K562 (cell line): ENCODE results near the gene SATB2. TPM values are rescaled to one million over a fixed set of nuclear protein-coding genes. Genes with fewer than 3 reads are reported as not detected.
A peak's percentile ranks its signal among the peaks of the same experiment; 100 is the strongest.

Experiments used
- ARID2 ChIP-seq: fragments of 450-650 bp; IDR thresholded peaks from 2 replicates; pipeline ENCODE4 v1.6.1; 2017; ENCODE audit warnings: antibody characterized with exemption, mild to moderate bottlenecking
- BRD9 ChIP-seq: fragments of 450-650 bp; IDR thresholded peaks from 2 replicates; pipeline ENCODE4 v1.6.1; 2018; ENCODE audit warnings: low read depth; ENCODE audit not compliant: partially characterized antibody
- CHD1 ChIP-seq: fragments of 200-600 bp; sonication (generic); IDR thresholded peaks from one replicate; pipeline ENCODE4 v1.6.1; 2012; ENCODE audit warnings: mild to moderate bottlenecking, moderate library complexity, low read length, inconsistent platforms
- E2F3 ChIP-seq: fragments of 250-450 bp; sonication (Bioruptor Pico); IDR thresholded peaks from 2 replicates; pipeline ENCODE4 v1.4.0; 2020; ENCODE audit warnings: mild to moderate bottlenecking
- FIP1L1 ChIP-seq: fragments of 200-400 bp; formaldehyde crosslinking; IDR thresholded peaks from 2 replicates; pipeline ENCODE4 v1.6.1; 2018; ENCODE audit warnings: mild to moderate bottlenecking, low read depth, low read length; ENCODE audit not compliant: poor library complexity, severe bottlenecking
- GABPB1 ChIP-seq: sonication (generic); formaldehyde crosslinking; IDR thresholded peaks from 2 replicates; pipeline ENCODE4 v1.8.0; 2022; ENCODE audit warnings: mild to moderate bottlenecking, missing genetic modification reagents
- PURB ChIP-seq: sonication (generic); formaldehyde crosslinking; IDR thresholded peaks from 2 replicates; pipeline ENCODE4 v1.9.0; 2021; ENCODE audit warnings: low read depth, mild to moderate bottlenecking, missing genetic modification reagents
- RBBP5 ChIP-seq: fragments of 200-600 bp; sonication (generic); IDR thresholded peaks from 2 replicates; pipeline ENCODE4 v1.6.1; 2012; ENCODE audit warnings: borderline replicate concordance, mild to moderate bottlenecking, low read length, control low read depth, inconsistent platforms; ENCODE audit not compliant: insufficient read depth, poor library complexity, severe bottlenecking
- RCOR1 ChIP-seq, 2 experiments: IDR thresholded peaks; 2 replicates each; pipeline ENCODE4 v1.6.1; 2012; ENCODE audit warnings: low read depth in 2 of 2, low read length in 2 of 2, borderline replicate concordance in 1 of 2, improper control_type of control experiment in 1 of 2
- SIN3A ChIP-seq, 2 experiments: fragments of 150-350 bp in 1 of 2; IDR thresholded peaks; 2 replicates each; pipeline ENCODE4 v1.6.1; 2011 to 2016; ENCODE audit warnings: borderline replicate concordance in 2 of 2, low read depth in 2 of 2, low read length in 2 of 2, mild to moderate bottlenecking in 2 of 2, moderate library complexity in 2 of 2; ENCODE audit not compliant: control insufficient read depth in 1 of 2
- SMARCB1 ChIP-seq: IDR thresholded peaks from 2 replicates; pipeline ENCODE4 v1.6.1; 2011; ENCODE audit warnings: improper control_type of control experiment, low read depth; ENCODE audit not compliant: insufficient read length
- SNRNP70 ChIP-seq: fragments of 200-400 bp; formaldehyde crosslinking; optimal IDR thresholded peaks from 2 replicates; pipeline ENCODE3; 2017; ENCODE audit warnings: low read depth, low read length
- STAT5A ChIP-seq: IDR thresholded peaks from 2 replicates; pipeline ENCODE4 v1.6.1; 2012; ENCODE audit warnings: low read length, inconsistent platforms, borderline replicate concordance
- U2AF2 ChIP-seq: fragments of 200-400 bp; formaldehyde crosslinking; optimal IDR thresholded peaks from 2 replicates; pipeline ENCODE3; 2017; ENCODE audit warnings: low read depth, mild to moderate bottlenecking, low read length
- ZNF12 ChIP-seq: sonication (generic); formaldehyde crosslinking; IDR thresholded peaks from 2 replicates; pipeline ENCODE4 v1.4.0; 2020; ENCODE audit warnings: mild to moderate bottlenecking, missing genetic modification reagents
- ZNF75A ChIP-seq: fragments of 450-650 bp; formaldehyde crosslinking; IDR thresholded peaks from 2 replicates; pipeline ENCODE4 v1.4.0; 2020; ENCODE audit warnings: mild to moderate bottlenecking
- polyA plus RNA-seq, 8 experiments: library from polyadenylated mRNA; depleted of rRNA in 4 of 8; stranded (reverse) in 5 of 8; unstranded in 3 of 8; fragments of >200 nt; fragmentation: Nextera tagmentation in 2 of 8; fragmentation: Illumina TruSeq in 1 of 8; extraction: Ambion mirVana in 2 of 8; extraction: Trizol in 1 of 8; gene quantifications; 2 replicates each; pipeline versions ENCODE4 v1.2.1 to v1.2.3, GENCODE V29; 2011 to 2014; ENCODE audit warnings: inconsistent platforms in 1 of 8, missing spikeins in 1 of 8
- total RNA-seq, 7 experiments: library from RNA; depleted of rRNA in 6 of 7; stranded (reverse); fragments of >200 nt in 6 of 7; fragmentation: Illumina TruSeq in 2 of 7; extraction: Trizol in 2 of 7; gene quantifications; 2 replicates each; pipeline versions ENCODE4 v1.2.1 to v1.2.3, GENCODE V29; 2011 to 2021; ENCODE audit warnings: low replicate concordance in 1 of 7
- TF ChIP-seq, protein P1 (sequence below): sonication (generic); IDR thresholded peaks from 2 replicates; pipeline ENCODE4 v1.6.1; 2016
- TF ChIP-seq, protein P2 (sequence below), 2 experiments: fragments of 450-650 bp; IDR thresholded peaks; 2 replicates each; pipeline ENCODE4 v1.6.1; 2018; ENCODE audit warnings: mild to moderate bottlenecking in 2 of 2, low read depth in 1 of 2; ENCODE audit not compliant: partially characterized antibody in 2 of 2
- TF ChIP-seq, protein P3 (sequence below): fragments of 250-450 bp; sonication (Bioruptor Pico); IDR thresholded peaks from 2 replicates; pipeline ENCODE4 v1.8.0; 2021; ENCODE audit warnings: moderate library complexity, mild to moderate bottlenecking, inconsistent platforms
- TF ChIP-seq, protein P4 (sequence below): sonication (generic); formaldehyde crosslinking; IDR thresholded peaks from 2 replicates; pipeline ENCODE4 v1.8.0; 2022; ENCODE audit warnings: mild to moderate bottlenecking, missing genetic modification reagents

The SATB2 gene
- total and polyA plus RNA-seq, 9 of the 15 experiments (the other 6 are each of a cell fraction or from before 2014, with no cell fraction given), result 4.5 to 34.0 (median 15.1) TPM

DNA sequence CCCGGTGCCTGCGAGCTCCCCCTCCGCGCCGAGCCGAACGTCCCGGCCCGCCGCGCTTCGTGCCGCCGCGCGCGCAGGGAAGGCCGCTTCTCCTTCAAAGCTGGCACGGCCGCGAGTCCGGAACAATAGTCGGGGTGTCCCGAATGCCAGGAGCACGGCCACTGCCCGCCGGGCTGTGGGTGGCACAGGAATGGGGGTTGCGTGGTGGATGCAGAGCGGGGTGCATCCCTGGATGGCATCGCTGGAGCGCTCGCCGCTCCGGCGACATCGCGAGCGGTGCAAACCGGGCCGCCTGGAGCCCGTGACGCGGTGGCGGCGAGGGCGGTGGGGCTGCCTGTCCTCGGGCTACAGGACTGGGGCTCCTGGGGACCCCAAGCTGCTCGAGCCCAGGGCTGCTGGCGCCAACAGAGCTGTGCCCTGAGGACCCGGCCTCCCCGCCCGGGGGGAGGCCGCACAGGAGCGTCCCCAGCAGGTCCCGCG, 1.1 kb upstream of the SATB2 start (continued):
- TF ChIP-seq BRD9, result no peak
- TF ChIP-seq PURB (CRISPR knock-in tag), result no peak
- TF ChIP-seq RBBP5, result peak; percentile 54
- TF ChIP-seq ZNF75A (CRISPR knock-in tag), result no peak
- TF ChIP-seq, protein P1, sequence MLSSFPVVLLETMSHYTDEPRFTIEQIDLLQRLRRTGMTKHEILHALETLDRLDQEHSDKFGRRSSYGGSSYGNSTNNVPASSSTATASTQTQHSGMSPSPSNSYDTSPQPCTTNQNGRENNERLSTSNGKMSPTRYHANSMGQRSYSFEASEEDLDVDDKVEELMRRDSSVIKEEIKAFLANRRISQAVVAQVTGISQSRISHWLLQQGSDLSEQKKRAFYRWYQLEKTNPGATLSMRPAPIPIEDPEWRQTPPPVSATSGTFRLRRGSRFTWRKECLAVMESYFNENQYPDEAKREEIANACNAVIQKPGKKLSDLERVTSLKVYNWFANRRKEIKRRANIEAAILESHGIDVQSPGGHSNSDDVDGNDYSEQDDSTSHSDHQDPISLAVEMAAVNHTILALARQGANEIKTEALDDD, result no peak
- TF ChIP-seq ARID2, result no peak
- TF ChIP-seq, protein P2, sequence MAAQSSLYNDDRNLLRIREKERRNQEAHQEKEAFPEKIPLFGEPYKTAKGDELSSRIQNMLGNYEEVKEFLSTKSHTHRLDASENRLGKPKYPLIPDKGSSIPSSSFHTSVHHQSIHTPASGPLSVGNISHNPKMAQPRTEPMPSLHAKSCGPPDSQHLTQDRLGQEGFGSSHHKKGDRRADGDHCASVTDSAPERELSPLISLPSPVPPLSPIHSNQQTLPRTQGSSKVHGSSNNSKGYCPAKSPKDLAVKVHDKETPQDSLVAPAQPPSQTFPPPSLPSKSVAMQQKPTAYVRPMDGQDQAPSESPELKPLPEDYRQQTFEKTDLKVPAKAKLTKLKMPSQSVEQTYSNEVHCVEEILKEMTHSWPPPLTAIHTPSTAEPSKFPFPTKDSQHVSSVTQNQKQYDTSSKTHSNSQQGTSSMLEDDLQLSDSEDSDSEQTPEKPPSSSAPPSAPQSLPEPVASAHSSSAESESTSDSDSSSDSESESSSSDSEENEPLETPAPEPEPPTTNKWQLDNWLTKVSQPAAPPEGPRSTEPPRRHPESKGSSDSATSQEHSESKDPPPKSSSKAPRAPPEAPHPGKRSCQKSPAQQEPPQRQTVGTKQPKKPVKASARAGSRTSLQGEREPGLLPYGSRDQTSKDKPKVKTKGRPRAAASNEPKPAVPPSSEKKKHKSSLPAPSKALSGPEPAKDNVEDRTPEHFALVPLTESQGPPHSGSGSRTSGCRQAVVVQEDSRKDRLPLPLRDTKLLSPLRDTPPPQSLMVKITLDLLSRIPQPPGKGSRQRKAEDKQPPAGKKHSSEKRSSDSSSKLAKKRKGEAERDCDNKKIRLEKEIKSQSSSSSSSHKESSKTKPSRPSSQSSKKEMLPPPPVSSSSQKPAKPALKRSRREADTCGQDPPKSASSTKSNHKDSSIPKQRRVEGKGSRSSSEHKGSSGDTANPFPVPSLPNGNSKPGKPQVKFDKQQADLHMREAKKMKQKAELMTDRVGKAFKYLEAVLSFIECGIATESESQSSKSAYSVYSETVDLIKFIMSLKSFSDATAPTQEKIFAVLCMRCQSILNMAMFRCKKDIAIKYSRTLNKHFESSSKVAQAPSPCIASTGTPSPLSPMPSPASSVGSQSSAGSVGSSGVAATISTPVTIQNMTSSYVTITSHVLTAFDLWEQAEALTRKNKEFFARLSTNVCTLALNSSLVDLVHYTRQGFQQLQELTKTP (IDR thresholded peaks at IDR 0.05; ENCODE audit: low read depth in 1 of 2, partially characterized antibody in 2 of 2), result no peak
- no peak for TF ChIP-seq SIN3A (IDR thresholded peaks at IDR 0.05; ENCODE audit: borderline replicate concordance in 2 of 2, control insufficient read depth in 1 of 2, low read depth in 2 of 2, low read length in 2 of 2)
- TF ChIP-seq, protein P3, sequence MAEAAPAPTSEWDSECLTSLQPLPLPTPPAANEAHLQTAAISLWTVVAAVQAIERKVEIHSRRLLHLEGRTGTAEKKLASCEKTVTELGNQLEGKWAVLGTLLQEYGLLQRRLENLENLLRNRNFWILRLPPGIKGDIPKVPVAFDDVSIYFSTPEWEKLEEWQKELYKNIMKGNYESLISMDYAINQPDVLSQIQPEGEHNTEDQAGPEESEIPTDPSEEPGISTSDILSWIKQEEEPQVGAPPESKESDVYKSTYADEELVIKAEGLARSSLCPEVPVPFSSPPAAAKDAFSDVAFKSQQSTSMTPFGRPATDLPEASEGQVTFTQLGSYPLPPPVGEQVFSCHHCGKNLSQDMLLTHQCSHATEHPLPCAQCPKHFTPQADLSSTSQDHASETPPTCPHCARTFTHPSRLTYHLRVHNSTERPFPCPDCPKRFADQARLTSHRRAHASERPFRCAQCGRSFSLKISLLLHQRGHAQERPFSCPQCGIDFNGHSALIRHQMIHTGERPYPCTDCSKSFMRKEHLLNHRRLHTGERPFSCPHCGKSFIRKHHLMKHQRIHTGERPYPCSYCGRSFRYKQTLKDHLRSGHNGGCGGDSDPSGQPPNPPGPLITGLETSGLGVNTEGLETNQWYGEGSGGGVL, result no peak
- peak; percentile 56 for TF ChIP-seq CHD1
- TF ChIP-seq, protein P4, sequence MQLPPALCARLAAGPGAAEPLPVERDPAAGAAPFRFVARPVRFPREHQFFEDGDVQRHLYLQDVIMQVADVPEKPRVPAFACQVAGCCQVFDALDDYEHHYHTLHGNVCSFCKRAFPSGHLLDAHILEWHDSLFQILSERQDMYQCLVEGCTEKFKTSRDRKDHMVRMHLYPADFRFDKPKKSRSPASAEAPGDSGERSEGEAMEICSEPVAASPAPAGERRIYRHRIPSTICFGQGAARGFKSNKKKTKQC, result no peak
- TF ChIP-seq SNRNP70, result no peak
- no peak for TF ChIP-seq STAT5A
- TF ChIP-seq RCOR1 (IDR thresholded peaks at IDR 0.05; ENCODE audit: borderline replicate concordance in 1 of 2, low read depth in 2 of 2, low read length in 2 of 2), result no peak
- TF ChIP-seq GABPB1 (CRISPR knock-in tag), result no peak
- TF ChIP-seq FIP1L1, result peak; percentile 57
- TF ChIP-seq E2F3 (CRISPR knock-in tag), result 0 out of 2 replicates have a peak, but pooled peaks have one; percentile 6
- no peak for TF ChIP-seq U2AF2
- TF ChIP-seq ZNF12, result no peak
- no peak for TF ChIP-seq SMARCB1
